Tibial artery (tissue), 4 donors: ENCODE measurements around the gene ATP1A1.

Experiments used
- DNase-seq, 2 donors: peaks; one replicate each; pipeline ENCODE4 v3.0.0-alpha.2; 2019
- H3K27ac ChIP-seq, 2 donors: fragments of 200-600 bp; sonication (generic) in 1 of 2; 1 replicate in 1 of 2; 2 replicates in 1 of 2; pipeline ENCODE4 v1.5.1; 2018 to 2019; ENCODE audit warnings: mild to moderate bottlenecking in 1 of 2
- H3K27me3 ChIP-seq, 2 donors: fragments of 200-600 bp; sonication (generic) in 1 of 2; one replicate each; pipeline versions ENCODE4 v1.5.1 to v1.6.0; 2016 to 2019
- H3K36me3 ChIP-seq, 3 donors: fragments of 200-600 bp; sonication (generic) in 2 of 3; one replicate each; pipeline ENCODE4 v1.5.1; 2016 to 2019; ENCODE audit warnings: mild to moderate bottlenecking in 2 of 3
- H3K4me1 ChIP-seq, 4 donors: fragments of 200-600 bp; sonication (generic) in 2 of 4; 1 replicate in 3 of 4; 2 replicates in 1 of 4; pipeline ENCODE4 v1.5.1; 2016 to 2019
- H3K4me3 ChIP-seq, 2 donors: fragments of 200-600 bp; sonication (generic) in 1 of 2; 1 replicate in 1 of 2; 2 replicates in 1 of 2; pipeline ENCODE4 v1.5.1; 2018 to 2019; ENCODE audit warnings: mild to moderate bottlenecking in 2 of 2
- H3K9me3 ChIP-seq, 3 donors: fragments of 200-600 bp; sonication (generic) in 1 of 3; one replicate each; pipeline ENCODE4 v1.5.1; 2016 to 2019
- intact Hi-C: fragments of 100-400 bp; cut with DNase I; formaldehyde crosslinking; loops from one replicate; pipeline ENCODE4 v1.15.0; 2023; ENCODE audit warnings: low total_unique reads
- TF ChIP-seq, protein P1 (sequence below), 2 experiments: fragments of 200-600 bp in 1 of 2; fragments of 450-650 bp in 1 of 2; IDR thresholded peaks; one replicate each; pipeline ENCODE4 v1.5.1; 2017 to 2019; ENCODE audit warnings: antibody characterized with exemption in 2 of 2, mild to moderate bottlenecking in 1 of 2, moderate library complexity in 1 of 2

Gene ATP1A1

DNA sequence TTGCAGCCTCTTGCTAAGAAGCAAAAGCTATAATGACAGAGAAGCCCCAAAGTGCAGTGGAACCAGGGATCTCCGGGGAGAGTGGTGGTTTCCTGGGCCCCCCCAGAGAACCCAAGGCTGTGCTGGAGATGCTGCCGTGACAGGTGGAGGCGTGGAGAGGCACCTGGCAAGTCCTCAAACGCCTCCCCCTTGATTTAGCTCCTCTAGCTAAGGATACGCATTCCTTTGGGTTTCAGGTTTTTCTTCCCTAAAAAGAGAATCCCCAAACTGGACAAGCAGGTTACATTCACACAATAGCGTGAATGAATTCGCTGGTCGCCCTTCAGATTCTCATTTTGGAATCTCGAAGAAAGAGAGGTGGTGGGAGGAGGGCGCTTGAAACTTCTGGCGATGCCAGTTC lies 853 bp upstream of the ATP1A1 start:
- no peak for DNase-seq

DNA sequence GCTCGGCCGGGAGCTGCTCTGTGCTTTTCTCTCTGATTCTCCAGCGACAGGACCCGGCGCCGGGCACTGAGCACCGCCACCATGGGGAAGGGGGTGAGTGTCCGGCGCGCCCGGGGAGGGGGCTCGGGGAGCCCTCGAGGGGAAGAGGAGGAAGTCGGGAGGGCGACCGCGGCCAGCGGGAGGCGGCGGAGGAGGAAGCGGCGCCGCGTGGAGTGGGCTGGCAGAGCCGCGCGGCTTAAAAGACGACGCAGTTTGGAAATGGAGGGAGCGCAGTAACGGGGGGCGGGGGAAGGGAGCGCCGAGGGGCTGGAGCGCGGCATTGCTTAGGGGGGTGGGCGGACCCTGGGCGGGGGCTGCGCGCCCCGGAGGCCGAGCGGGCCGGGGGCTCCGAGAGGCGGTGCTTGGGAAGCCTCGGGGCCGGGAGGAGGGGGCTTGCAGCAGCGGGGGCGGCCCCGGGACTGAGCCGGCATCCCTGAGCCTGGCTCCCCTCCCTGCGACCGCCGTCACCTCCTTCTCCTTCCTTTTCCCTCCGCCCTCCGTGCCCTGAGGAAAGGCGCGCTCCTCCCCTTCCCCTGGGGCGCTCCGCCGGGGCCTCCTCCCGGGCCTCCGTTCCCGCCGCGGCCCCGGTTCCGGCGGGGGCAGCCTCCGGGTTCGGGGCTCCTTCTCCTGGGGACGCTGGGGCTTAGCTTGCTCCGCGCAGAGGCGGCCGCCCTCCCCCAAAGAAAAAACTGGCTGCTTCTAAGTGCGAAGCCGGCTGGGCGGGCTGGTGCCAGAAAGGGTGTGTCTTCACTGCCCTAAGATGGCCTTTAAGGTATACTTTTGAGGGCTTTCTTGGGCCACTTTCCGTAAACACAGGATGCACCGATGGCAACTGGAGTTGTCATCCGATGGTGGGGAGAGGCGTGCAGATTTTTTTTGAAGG lies 648 bp downstream of the ATP1A1 start:
- H3K4me1 ChIP-seq = peaks cover 0 to 50% (median 40%) of the 10 kb centered on the region in 4 donors
- H3K4me3 ChIP-seq = peak overlapping the region; percentile 94 to 98
- intact Hi-C loops = loop anchor here (5.0 kb wide), 2 partner anchors 199 to 206 kb away; partner anchors contain the start of gene CD58
- peak; percentile 71 to 85 for DNase-seq
- H3K36me3 ChIP-seq = no peaks in the 10 kb centered on the region
- H3K9me3 ChIP-seq = no peaks in the 10 kb centered on the region
- no peaks in the 10 kb centered on the region for H3K27me3 ChIP-seq
- TF ChIP-seq, protein P1, sequence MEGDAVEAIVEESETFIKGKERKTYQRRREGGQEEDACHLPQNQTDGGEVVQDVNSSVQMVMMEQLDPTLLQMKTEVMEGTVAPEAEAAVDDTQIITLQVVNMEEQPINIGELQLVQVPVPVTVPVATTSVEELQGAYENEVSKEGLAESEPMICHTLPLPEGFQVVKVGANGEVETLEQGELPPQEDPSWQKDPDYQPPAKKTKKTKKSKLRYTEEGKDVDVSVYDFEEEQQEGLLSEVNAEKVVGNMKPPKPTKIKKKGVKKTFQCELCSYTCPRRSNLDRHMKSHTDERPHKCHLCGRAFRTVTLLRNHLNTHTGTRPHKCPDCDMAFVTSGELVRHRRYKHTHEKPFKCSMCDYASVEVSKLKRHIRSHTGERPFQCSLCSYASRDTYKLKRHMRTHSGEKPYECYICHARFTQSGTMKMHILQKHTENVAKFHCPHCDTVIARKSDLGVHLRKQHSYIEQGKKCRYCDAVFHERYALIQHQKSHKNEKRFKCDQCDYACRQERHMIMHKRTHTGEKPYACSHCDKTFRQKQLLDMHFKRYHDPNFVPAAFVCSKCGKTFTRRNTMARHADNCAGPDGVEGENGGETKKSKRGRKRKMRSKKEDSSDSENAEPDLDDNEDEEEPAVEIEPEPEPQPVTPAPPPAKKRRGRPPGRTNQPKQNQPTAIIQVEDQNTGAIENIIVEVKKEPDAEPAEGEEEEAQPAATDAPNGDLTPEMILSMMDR (IDR thresholded peaks at IDR 0.05) = no peak
- peak overlapping the region; percentile 98 for H3K27ac ChIP-seq

More for the DNA sequence above, 853 bp upstream of the ATP1A1 start:
- no peaks in the 10 kb centered on the region for H3K27me3 ChIP-seq
- peak overlapping the region; percentile 98 for H3K27ac ChIP-seq
- intact Hi-C loops = loop anchor here (5.0 kb wide), 2 partner anchors 200 to 205 kb away; partner anchors contain the start of gene CD58
- TF ChIP-seq, protein P1 (IDR thresholded peaks at IDR 0.05) = no peak
- no peaks in the 10 kb centered on the region for H3K36me3 ChIP-seq
- peak overlapping the region; percentile 94 to 98 for H3K4me3 ChIP-seq
- H3K4me1 ChIP-seq = peaks cover 0 to 37% (median 29%) of the 10 kb centered on the region in 4 donors
- H3K9me3 ChIP-seq = no peaks in the 10 kb centered on the region

DNA sequence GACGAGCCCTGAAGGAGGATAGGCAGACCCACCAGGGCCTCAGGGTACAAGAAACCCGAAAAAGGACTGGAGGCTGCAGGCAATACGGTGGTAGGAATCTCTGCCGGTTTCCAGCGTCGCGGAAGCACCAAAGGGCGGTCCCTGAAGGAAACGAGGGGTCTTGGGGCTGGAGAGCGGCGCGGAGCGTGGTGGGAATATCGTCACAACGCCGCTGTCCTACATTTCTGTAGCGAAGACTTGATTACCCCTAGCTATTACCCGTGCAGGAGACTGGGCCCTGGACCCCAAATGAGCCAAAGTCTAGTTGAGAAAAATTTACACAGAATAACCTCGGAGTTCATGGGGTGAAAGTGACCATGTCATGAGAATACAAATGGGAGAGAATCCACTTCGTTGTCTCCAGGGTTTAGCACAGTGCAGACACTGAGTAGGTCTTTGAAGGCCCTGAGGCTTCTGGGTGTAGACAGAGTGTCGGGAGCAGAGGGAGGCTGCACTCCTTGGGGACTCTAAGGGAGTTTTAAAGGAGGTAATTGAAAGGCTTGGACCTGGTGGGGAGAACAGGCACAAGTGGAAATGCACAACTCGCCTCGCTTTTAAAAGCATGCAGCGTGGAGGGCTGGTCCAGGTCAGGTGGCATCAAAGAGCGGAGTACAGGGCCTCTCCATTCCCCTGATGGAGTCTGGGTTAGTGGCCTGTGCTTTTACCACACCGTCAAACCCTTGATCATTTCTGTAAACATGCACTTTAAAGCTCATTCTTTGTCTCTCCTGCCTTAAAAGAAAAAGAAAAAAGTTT lies 1.5 kb downstream of the ATP1A1 start:
- intact Hi-C loops = loop anchor here (5.0 kb wide), 2 partner anchors 198 to 207 kb away; partner anchors contain the start of gene CD58
- no peaks in the 10 kb centered on the region for H3K27me3 ChIP-seq
- no peaks in the 10 kb centered on the region for H3K9me3 ChIP-seq
- TF ChIP-seq, protein P1 (IDR thresholded peaks at IDR 0.05) = no peak
- no peaks in the 10 kb centered on the region for H3K36me3 ChIP-seq
- peak overlapping the region; percentile 98 for H3K27ac ChIP-seq
- H3K4me3 ChIP-seq = peak overlapping the region; percentile 94 to 98
- H3K4me1 ChIP-seq = peaks cover 0 to 59% (median 48%) of the 10 kb centered on the region in 4 donors
- DNase-seq = no peak

DNA sequence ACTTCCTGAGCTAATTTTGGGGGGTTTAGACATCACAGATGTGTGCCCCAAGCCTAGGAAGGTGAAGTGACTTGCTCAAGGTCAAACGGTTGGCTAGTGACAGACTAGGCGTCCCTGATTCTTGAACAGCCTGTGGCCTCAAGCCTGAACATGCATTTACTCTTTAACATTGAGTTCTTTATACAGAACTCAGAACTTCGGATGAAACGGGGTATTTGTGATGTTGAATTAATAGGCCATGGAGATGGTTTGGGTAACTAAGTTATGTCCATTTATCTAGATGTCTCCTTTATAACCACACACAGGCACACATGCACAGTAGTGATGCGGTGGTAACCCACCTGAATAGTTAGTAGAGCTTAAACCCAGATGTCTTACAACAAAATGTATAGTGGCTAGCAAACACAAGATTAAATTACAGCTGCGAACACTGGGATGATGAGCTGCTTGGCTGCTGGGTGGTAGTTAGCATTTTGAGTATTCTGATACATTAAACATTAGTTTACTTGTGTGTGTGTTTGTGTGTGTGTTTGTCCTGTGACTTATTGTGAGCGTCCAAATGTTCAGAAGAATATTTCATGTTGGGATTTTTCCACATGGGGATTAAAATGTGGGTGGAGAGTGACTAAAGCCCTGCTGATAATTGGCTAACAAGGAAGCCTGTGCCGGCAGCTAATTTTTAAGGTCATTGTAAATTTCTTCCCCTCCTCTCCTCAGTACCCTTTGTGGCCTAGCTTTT lies 2.3 kb downstream of the ATP1A1 start:
- intact Hi-C loops = no loop called here
- DNase-seq = no peak
- H3K27ac ChIP-seq = peak overlapping the region; percentile 98
- H3K9me3 ChIP-seq = no peaks in the 10 kb centered on the region
- TF ChIP-seq, protein P1 (IDR thresholded peaks at IDR 0.05) = no peak
- no peaks in the 10 kb centered on the region for H3K36me3 ChIP-seq
- H3K27me3 ChIP-seq = no peaks in the 10 kb centered on the region
- H3K4me1 ChIP-seq = peaks cover 5 to 66% (median 56%) of the 10 kb centered on the region in 4 donors
- peak overlapping the region; percentile 94 to 98 for H3K4me3 ChIP-seq
